K562 (cell line): ENCODE measurements around the gene GJD4. TPM values are rescaled to one million over a fixed set of nuclear protein-coding genes. Genes with fewer than 3 reads are reported as not detected.

Experiments used
- ATAC-seq: fragments of 200-7000 bp; cut with Tn5 transposase; 3 replicates; pipeline ENCODE4 v1.9.1; 2020; ENCODE audit warnings: moderate library complexity
- BruUV-seq: library from RNA; stranded (reverse); fragments of 400-500 nt; replicated peaks from 2 replicates; lab custom pipeline; 2021; lab: Mats Ljungman, UMichigan
- CTCF ChIA-PET: fragments of 300-600 bp; formaldehyde crosslinking; extraction: SDS; loops from one replicate; lab custom pipeline; 2021; ENCODE audit warnings: low intra/inter-chr PET ratio; lab: Yijun Ruan, JAX
- POLR2A ChIA-PET: fragments of 300-600, 350-650 bp; sonication (Branson Sonifier 250); formaldehyde crosslinking; extraction: SDS; loops from one replicate; lab custom pipeline; 2021; ENCODE audit warnings: antibody characterized with exemption, inconsistent platforms; lab: Yijun Ruan, JAX
- DNase-seq, 4 experiments: peaks; one replicate each; pipeline versions ENCODE4 v3.0.0 to v3.0.0-alpha.2; 2011 to 2018; ENCODE audit warnings: low spot score in 3 of 4, mixed read lengths in 3 of 4; ENCODE audit errors: extremely low read depth in 1 of 4
- FAIRE-seq: peaks from 2 replicates; lab custom pipeline; 2011; peaks lifted over from hg19 to GRCh38; lab: Jason Lieb, UNC
- H2AFZ ChIP-seq: 2 replicates; pipeline ENCODE4 v1.6.0; 2011; ENCODE audit warnings: low read depth, low read length, control low read depth, inconsistent platforms
- H3K27ac ChIP-seq: fragments of 200-600 bp; 3 replicates; pipeline ENCODE4 v1.8.0; 2011; ENCODE audit warnings: low read depth, mild to moderate bottlenecking, control low read depth, inconsistent platforms, low read length, moderate library complexity, mixed read lengths; ENCODE audit errors: extremely low read depth
- H3K27me3 ChIP-seq, 2 experiments: fragments of 300-600 bp in 1 of 2; 2 replicates in 1 of 2; 3 replicates in 1 of 2; pipeline versions ENCODE4 v1.6.0 to v1.8.0; 2011; ENCODE audit warnings: inconsistent platforms in 2 of 2, low read length in 2 of 2, mild to moderate bottlenecking in 1 of 2, mixed read lengths in 1 of 2, moderate library complexity in 1 of 2; ENCODE audit not compliant: control insufficient read depth in 2 of 2, insufficient read depth in 2 of 2
- H3K36me3 ChIP-seq: fragments of 300-600 bp; 3 replicates; pipeline ENCODE4 v1.8.0; 2011; ENCODE audit warnings: mild to moderate bottlenecking, low read length, inconsistent platforms; ENCODE audit not compliant: control insufficient read depth, insufficient read depth
- H3K4me1 ChIP-seq, 2 experiments: fragments of 200-600 bp in 1 of 2; replicated peaks in 1 of 2; 2 replicates in 1 of 2; 3 replicates in 1 of 2; pipeline versions ENCODE4 v1.5.1 to v1.8.0; 2011; ENCODE audit warnings: inconsistent platforms in 2 of 2, low read length in 2 of 2, mild to moderate bottlenecking in 1 of 2, mixed read lengths in 1 of 2, moderate library complexity in 1 of 2; ENCODE audit not compliant: control insufficient read depth in 2 of 2, insufficient read depth in 2 of 2
- H3K4me2 ChIP-seq: 2 replicates; pipeline ENCODE4 v1.6.1; 2011; ENCODE audit warnings: low read length, control low read depth, inconsistent platforms, mixed read lengths; ENCODE audit not compliant: insufficient read depth
- H3K4me3 ChIP-seq: fragments of 200-600 bp; sonication (generic), shearing (Covaris generic); 2 replicates; pipeline ENCODE4 v1.5.1; 2016; ENCODE audit warnings: control low read depth, inconsistent platforms
- H3K79me2 ChIP-seq: fragments of 200-600 bp; 3 replicates; pipeline ENCODE4 v1.8.0; 2011; ENCODE audit warnings: low read length, inconsistent platforms; ENCODE audit not compliant: control insufficient read depth, insufficient read depth
- H3K9ac ChIP-seq, 2 experiments: 2 replicates each; pipeline versions ENCODE4 v1.6.0 to v1.6.1; 2011; ENCODE audit warnings: low read depth in 2 of 2, low read length in 2 of 2, control low read depth in 1 of 2, inconsistent platforms in 1 of 2, mild to moderate bottlenecking in 1 of 2, mixed read lengths in 1 of 2; ENCODE audit not compliant: insufficient read depth in 1 of 2
- H3K9me1 ChIP-seq: one replicate; pipeline ENCODE4 v1.6.0; 2011; ENCODE audit warnings: inconsistent platforms, mild to moderate bottlenecking, low read length, moderate library complexity; ENCODE audit not compliant: control insufficient read depth, insufficient read depth
- H3K9me3 ChIP-seq: replicated peaks from 2 replicates; pipeline ENCODE4 v1.5.1; 2011; ENCODE audit warnings: low read depth, low read length, inconsistent platforms; ENCODE audit not compliant: control insufficient read depth, insufficient read depth
- H4K20me1 ChIP-seq: replicated peaks from 2 replicates; pipeline ENCODE4 v1.6.1; 2011; ENCODE audit warnings: low read length, inconsistent platforms, mixed read lengths; ENCODE audit not compliant: control insufficient read depth, insufficient read depth
- ATF6 ChIP-seq: sonication (generic); formaldehyde crosslinking; IDR thresholded peaks from 2 replicates; pipeline ENCODE4 v1.4.0; 2020; ENCODE audit warnings: mild to moderate bottlenecking, missing genetic modification reagents
- CREB1 ChIP-seq, 2 experiments: sonication (generic) in 1 of 2; formaldehyde crosslinking in 1 of 2; IDR thresholded peaks; 2 replicates each; pipeline versions ENCODE4 v1.6.1 to v1.8.0; 2012 to 2022; ENCODE audit warnings: inconsistent platforms in 1 of 2, mild to moderate bottlenecking in 1 of 2, missing genetic modification reagents in 1 of 2, moderate library complexity in 1 of 2
- EP400 ChIP-seq: fragments of 450-650 bp; IDR thresholded peaks from 2 replicates; pipeline ENCODE4 v1.6.1; 2017; ENCODE audit warnings: antibody characterized with exemption, mild to moderate bottlenecking, moderate library complexity
- JUND ChIP-seq, 2 experiments: IDR thresholded peaks; 2 replicates in 1 of 2; 3 replicates in 1 of 2; pipeline ENCODE4 v1.6.1; 2011; ENCODE audit warnings: borderline replicate concordance in 2 of 2, low read depth in 2 of 2, low read length in 2 of 2, improper control_type of control experiment in 1 of 2, missing biosample characterization in 1 of 2, missing genetic modification characterization in 1 of 2, missing genetic modification reagents in 1 of 2
- RCOR1 ChIP-seq, 2 experiments: IDR thresholded peaks; 2 replicates each; pipeline ENCODE4 v1.6.1; 2012; ENCODE audit warnings: low read depth in 2 of 2, low read length in 2 of 2, borderline replicate concordance in 1 of 2, improper control_type of control experiment in 1 of 2
- REST ChIP-seq, 2 experiments: fragments of 450-650 bp; formaldehyde crosslinking in 1 of 2; IDR thresholded peaks; 2 replicates each; pipeline versions ENCODE4 v1.4.0 to v1.6.1; 2014 to 2020; ENCODE audit warnings: mild to moderate bottlenecking in 2 of 2, borderline replicate concordance in 1 of 2, low read depth in 1 of 2
- WGBS: fragments of 100-300 bp; shearing (Covaris generic); methylation state at CpG from one replicate; pipeline ENCODE4 v1.1.6; 2016; ENCODE audit warnings: low coverage, mixed read lengths; ENCODE audit not compliant: insufficient coverage; ENCODE audit errors: missing lambda C conversion rate; 5-methylcytosine and 5-hydroxymethylcytosine counted together
- in situ Hi-C: fragments of 300-500 bp; cut with MboI; formaldehyde crosslinking; loops from 4 replicates; pipeline ENCODE4 v1.15.0; 2018; ENCODE audit warnings: inconsistent platforms, mixed read lengths
- intact Hi-C: fragments of 100-400 bp; cut with micrococcal nuclease; formaldehyde crosslinking; loops from 2 replicates; pipeline ENCODE4 v1.14.2; 2022
- polyA plus RNA-seq, 8 experiments: library from polyadenylated mRNA; depleted of rRNA in 4 of 8; stranded (reverse) in 5 of 8; unstranded in 3 of 8; fragments of >200 nt; fragmentation: Nextera tagmentation in 2 of 8; fragmentation: Illumina TruSeq in 1 of 8; extraction: Ambion mirVana in 2 of 8; extraction: Trizol in 1 of 8; gene quantifications; 2 replicates each; pipeline versions ENCODE4 v1.2.1 to v1.2.3, GENCODE V29; 2011 to 2014; ENCODE audit warnings: inconsistent platforms in 1 of 8, missing spikeins in 1 of 8
- total RNA-seq, 7 experiments: library from RNA; depleted of rRNA in 6 of 7; stranded (reverse); fragments of >200 nt in 6 of 7; fragmentation: Illumina TruSeq in 2 of 7; extraction: Trizol in 2 of 7; gene quantifications; 2 replicates each; pipeline versions ENCODE4 v1.2.1 to v1.2.3, GENCODE V29; 2011 to 2021; ENCODE audit warnings: low replicate concordance in 1 of 7
- TF ChIP-seq, protein P1 (sequence below): fragments of 450-650 bp; IDR thresholded peaks from 2 replicates; pipeline ENCODE4 v1.6.1; 2016

GJD4 gene
- total and polyA plus RNA-seq, 9 of the 15 experiments (the other 6 are each of a cell fraction or from before 2014, with no cell fraction given), result not detected

DNA sequence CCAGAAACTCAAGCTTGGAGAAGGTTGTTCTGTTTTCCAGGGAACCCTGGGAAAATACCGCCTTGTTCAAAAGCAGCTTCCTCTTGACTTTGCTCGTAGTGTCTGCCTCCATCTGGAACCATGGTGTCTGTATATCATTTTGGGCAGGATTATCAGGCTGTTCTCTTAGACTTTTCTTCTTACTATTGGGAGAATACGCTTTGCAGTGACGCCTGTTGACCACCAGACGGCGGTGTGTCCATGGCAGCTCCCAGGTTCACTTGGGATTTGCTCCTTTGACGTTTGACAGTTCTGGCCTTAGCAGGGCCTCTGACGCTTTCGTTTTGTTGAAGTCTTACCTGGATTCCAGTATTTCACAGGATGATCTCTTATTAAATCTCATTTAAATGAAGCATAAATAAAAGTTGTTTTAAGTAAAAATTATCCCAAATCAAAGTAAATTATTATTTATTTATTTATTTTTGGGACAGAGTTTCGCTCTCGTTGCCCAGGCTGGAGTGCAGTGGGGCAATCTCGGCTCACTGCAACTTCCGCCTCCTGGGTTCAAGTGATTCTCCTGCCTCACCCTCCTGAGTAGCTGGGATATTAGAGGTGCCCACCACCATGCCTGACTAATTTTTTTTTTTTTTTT, 41.8 kb upstream of the GJD4 start:
- no peaks in the 10 kb centered on the region for H3K9me1 ChIP-seq
- 23% methylated on average over 13 of the region's 13 CpGs for WGBS
- FAIRE-seq (peak; percentile 89), ATAC-seq (peak; percentile 92), DNase-seq (peak; percentile 73 to 84 (median 76))
- no TSS peak for BruUV-seq
- H3K27ac ChIP-seq, result no peak overlapping the region
- ChIA-PET CTCF (interaction anchor here (1.0 to 1.5 kb wide), 3 partner anchors 185 to 328 kb away, joined by 3 read pairs; no protein-coding TSS in a partner anchor), POLR2A (interaction anchor here (0.6 to 1.4 kb wide), 6 partner anchors 10 to 249 kb away, joined by 3 to 5 read pairs (median 4); no protein-coding TSS in a partner anchor)
- in situ Hi-C loops (loop anchor here (25.0 kb wide), 1 partner anchor 326 kb away; no protein-coding TSS in a partner anchor), intact Hi-C loops (loop anchor here (1.0 to 5.0 kb wide), 2 partner anchors 186 to 323 kb away; no protein-coding TSS in a partner anchor)
- no peak overlapping the region for H3K4me2 ChIP-seq
- H4K20me1 ChIP-seq, result no peaks in the 10 kb centered on the region
- H3K36me3 ChIP-seq, result peaks cover 41% of the 10 kb centered on the region
- no peak overlapping the region for H3K4me3 ChIP-seq
- H3K4me1 ChIP-seq, result peaks cover 0 to 4% of the 10 kb centered on the region in 2 experiments; a peak in 2 of 5 replicates
- no peaks in the 10 kb centered on the region for H3K9me3 ChIP-seq
- H3K27me3 ChIP-seq, result no peaks in the 10 kb centered on the region
- peaks cover 9% of the 10 kb centered on the region; the same call in 2 of the 3 replicates for H3K79me2 ChIP-seq
- H3K9ac ChIP-seq, result no peak overlapping the region
- H2AFZ ChIP-seq, result no peak overlapping the region
- 0 out of 4 replicates have a peak, but pooled peaks of 1 of the 2 experiments have one; percentile 22 for TF ChIP-seq RCOR1 (IDR thresholded peaks at IDR 0.05; ENCODE audit: borderline replicate concordance in 1 of 2, low read depth in 2 of 2, low read length in 2 of 2)
- no peak for TF ChIP-seq ATF6
- TF ChIP-seq EP400, result no peak
- TF ChIP-seq, protein P1, sequence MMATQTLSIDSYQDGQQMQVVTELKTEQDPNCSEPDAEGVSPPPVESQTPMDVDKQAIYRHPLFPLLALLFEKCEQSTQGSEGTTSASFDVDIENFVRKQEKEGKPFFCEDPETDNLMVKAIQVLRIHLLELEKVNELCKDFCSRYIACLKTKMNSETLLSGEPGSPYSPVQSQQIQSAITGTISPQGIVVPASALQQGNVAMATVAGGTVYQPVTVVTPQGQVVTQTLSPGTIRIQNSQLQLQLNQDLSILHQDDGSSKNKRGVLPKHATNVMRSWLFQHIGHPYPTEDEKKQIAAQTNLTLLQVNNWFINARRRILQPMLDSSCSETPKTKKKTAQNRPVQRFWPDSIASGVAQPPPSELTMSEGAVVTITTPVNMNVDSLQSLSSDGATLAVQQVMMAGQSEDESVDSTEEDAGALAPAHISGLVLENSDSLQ, result peak; percentile 21; the same call in 1 of the 2 replicates
- TF ChIP-seq JUND (IDR thresholded peaks at IDR 0.05; ENCODE audit: borderline replicate concordance, low read depth, low read length), result peak; percentile 56; the same call in 1 of the 2 replicates
- TF ChIP-seq JUND (tag; IDR thresholded peaks at IDR 0.05; ENCODE audit: borderline replicate concordance, low read depth, low read length), result no peak; the same call in 2 of the 3 replicates
- no peak for TF ChIP-seq CREB1 (IDR thresholded peaks at IDR 0.05)
- peak; percentile 41; the same call in 1 of the 2 replicates for TF ChIP-seq CREB1 (CRISPR knock-in tag; IDR thresholded peaks at IDR 0.05)
- TF ChIP-seq REST (IDR thresholded peaks at IDR 0.05; ENCODE audit: borderline replicate concordance), result peak; percentile 68; the same call in 1 of the 2 replicates
- TF ChIP-seq REST (CRISPR knock-in tag; IDR thresholded peaks at IDR 0.05; ENCODE audit: low read depth), result no peak
